ENCODE measurements around the gene GDF10. TPM values are rescaled to one million over a fixed set of nuclear protein-coding genes. Genes with fewer than 3 reads are reported as not detected.

Gene GDF10
- total and polyA plus RNA-seq, 3 donors from 2014 or later: 17.7 to 47.3 (median 34.4) TPM

GRCh38 chr10:47296941-47297340, 3.1 kb upstream of the GDF10 start:
- Histone ChIP-seq H3K27me3 (no peaks in the 10 kb centered on the region), H3K4me1 (peaks cover 22% of the 10 kb centered on the region), H3K9me3 (no peaks in the 10 kb centered on the region), H3K27ac (peak overlapping the region; percentile 31 to 79), H3K36me3 (ENCODE audit: low read depth, missing control alignments) (no peaks in the 10 kb centered on the region), H3K4me3 (no peak overlapping the region)
- 38 to 64% methylated on average over 1 of the region's 1 CpG for WGBS, 2 donors
- TF ChIP-seq, protein P1, sequence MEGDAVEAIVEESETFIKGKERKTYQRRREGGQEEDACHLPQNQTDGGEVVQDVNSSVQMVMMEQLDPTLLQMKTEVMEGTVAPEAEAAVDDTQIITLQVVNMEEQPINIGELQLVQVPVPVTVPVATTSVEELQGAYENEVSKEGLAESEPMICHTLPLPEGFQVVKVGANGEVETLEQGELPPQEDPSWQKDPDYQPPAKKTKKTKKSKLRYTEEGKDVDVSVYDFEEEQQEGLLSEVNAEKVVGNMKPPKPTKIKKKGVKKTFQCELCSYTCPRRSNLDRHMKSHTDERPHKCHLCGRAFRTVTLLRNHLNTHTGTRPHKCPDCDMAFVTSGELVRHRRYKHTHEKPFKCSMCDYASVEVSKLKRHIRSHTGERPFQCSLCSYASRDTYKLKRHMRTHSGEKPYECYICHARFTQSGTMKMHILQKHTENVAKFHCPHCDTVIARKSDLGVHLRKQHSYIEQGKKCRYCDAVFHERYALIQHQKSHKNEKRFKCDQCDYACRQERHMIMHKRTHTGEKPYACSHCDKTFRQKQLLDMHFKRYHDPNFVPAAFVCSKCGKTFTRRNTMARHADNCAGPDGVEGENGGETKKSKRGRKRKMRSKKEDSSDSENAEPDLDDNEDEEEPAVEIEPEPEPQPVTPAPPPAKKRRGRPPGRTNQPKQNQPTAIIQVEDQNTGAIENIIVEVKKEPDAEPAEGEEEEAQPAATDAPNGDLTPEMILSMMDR (IDR thresholded peaks at IDR 0.05): no peak
- no peak for TF ChIP-seq POLR2A (IDR thresholded peaks at IDR 0.05)
- DNase-seq: no peak
- intact Hi-C loops (cut with DNase I; ENCODE audit: low total_unique reads): no loop called here

DNA sequence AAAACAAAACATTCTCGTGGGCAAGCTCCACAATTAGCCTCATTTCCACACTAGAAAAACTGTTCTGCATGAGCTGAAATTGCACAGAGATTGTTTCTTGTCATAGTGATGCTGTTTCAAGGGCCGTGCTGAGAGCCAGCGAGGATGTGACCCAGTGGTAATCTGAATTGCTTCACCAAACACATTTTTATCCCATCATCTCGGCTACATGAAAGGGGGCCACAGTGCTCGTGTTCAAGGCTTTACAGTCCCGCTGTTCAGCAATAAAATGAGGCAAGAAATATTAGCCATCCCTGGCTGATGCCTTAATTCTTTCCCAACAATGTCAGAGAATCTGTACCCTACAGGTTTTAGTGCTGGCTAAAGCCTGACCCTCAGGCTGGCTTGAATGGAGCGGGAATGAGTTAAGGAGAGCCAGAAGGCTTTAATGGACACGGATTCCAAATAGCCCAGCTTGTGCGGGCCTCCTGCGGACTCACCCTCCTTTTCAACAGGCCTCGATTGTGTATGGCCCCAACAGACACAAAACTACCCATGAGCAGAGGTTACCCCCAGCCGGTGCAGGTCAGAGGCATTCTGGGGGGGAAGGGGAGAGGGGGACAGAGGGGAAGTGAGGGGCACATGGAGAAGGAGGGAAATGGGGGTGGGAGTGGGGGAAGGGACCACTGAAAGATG, 2.0 kb upstream of the GDF10 start:
- no peak for TF ChIP-seq POLR2A (IDR thresholded peaks at IDR 0.05)
- TF ChIP-seq, protein P1 (IDR thresholded peaks at IDR 0.05): no peak
- H3K36me3 ChIP-seq (ENCODE audit: low read depth, missing control alignments): no peaks in the 10 kb centered on the region
- no peaks in the 10 kb centered on the region for H3K9me3 ChIP-seq
- WGBS, 2 donors: 58 to 70% methylated on average over 12 of the region's 12 CpGs
- DNase-seq: no peak
- H3K4me1 ChIP-seq: peaks cover 22% of the 10 kb centered on the region
- H3K4me3 ChIP-seq: no peak overlapping the region
- intact Hi-C loops (cut with DNase I; ENCODE audit: low total_unique reads): no loop called here
- H3K27me3 ChIP-seq: no peaks in the 10 kb centered on the region
- peak overlapping the region; percentile 31 to 79 for H3K27ac ChIP-seq

GRCh38 chr10:47298715-47299114, 1.3 kb upstream of the GDF10 start:
- intact Hi-C loops (cut with DNase I; ENCODE audit: low total_unique reads): no loop called here
- H3K27ac ChIP-seq: peak overlapping the region; percentile 31 to 79
- WGBS, 2 donors: 20 to 27% methylated on average over 1 of the region's 1 CpG

GRCh38 chr10:47300429-47300931, 483 bp downstream of the GDF10 start:
- peaks cover 22% of the 10 kb centered on the region for H3K4me1 ChIP-seq
- no peaks in the 10 kb centered on the region for H3K36me3 ChIP-seq (ENCODE audit: low read depth, missing control alignments)
- H3K9me3 ChIP-seq: no peaks in the 10 kb centered on the region
- no peak for DNase-seq
- no peaks in the 10 kb centered on the region for H3K27me3 ChIP-seq
- TF ChIP-seq POLR2A (IDR thresholded peaks at IDR 0.05): no peak
- TF ChIP-seq, protein P1 (IDR thresholded peaks at IDR 0.05): peak in 1 of 3 experiments; percentile 20
- H3K27ac ChIP-seq: peak overlapping the region; percentile 67 to 79
- WGBS, 2 donors: 2% methylated on average over 24 to 34 of the region's 57 CpGs
- intact Hi-C loops (cut with DNase I; ENCODE audit: low total_unique reads): no loop called here
- H3K4me3 ChIP-seq: peak overlapping the region; percentile 47 to 72

More at GRCh38 chr10:47298715-47299114, 1.3 kb upstream of the GDF10 start:
- no peaks in the 10 kb centered on the region for H3K9me3 ChIP-seq
- no peaks in the 10 kb centered on the region for H3K36me3 ChIP-seq (ENCODE audit: low read depth, missing control alignments)
- TF ChIP-seq, protein P1 (IDR thresholded peaks at IDR 0.05): no peak
- TF ChIP-seq POLR2A (IDR thresholded peaks at IDR 0.05): no peak
- no peak for DNase-seq
- no peaks in the 10 kb centered on the region for H3K27me3 ChIP-seq
- H3K4me1 ChIP-seq: peaks cover 22% of the 10 kb centered on the region
- H3K4me3 ChIP-seq: no peak overlapping the region

Data from testis (tissue), 3 donors.